Measurements from ENCODE around the gene TSPAN19.
A peak's percentile ranks its signal among the peaks of the same experiment; 100 is the strongest.

The TSPAN19 gene

GRCh38 chr12:85072826-85073225 is 36.7 kb upstream of the TSPAN19 start:
- H4K20me1 ChIP-seq (ENCODE audit: control insufficient read depth, insufficient read depth, low read depth, low read length): no peaks in the 10 kb centered on the region
- no peaks in the 10 kb centered on the region for H3K79me2 ChIP-seq (ENCODE audit: control insufficient read depth, low read length)
- H3F3A ChIP-seq (ENCODE audit: control insufficient read depth, insufficient read depth): no peaks in the 10 kb centered on the region
- H3K27ac ChIP-seq (ENCODE audit: low read depth, low read length): no peak overlapping the region
- H3K4me1 ChIP-seq (ENCODE audit: control insufficient read depth, low read length): no peaks in the 10 kb centered on the region
- H3K9me3 ChIP-seq (ENCODE audit: control insufficient read depth, insufficient read depth, low read length): no peaks in the 10 kb centered on the region
- H3K27me3 ChIP-seq (ENCODE audit: control insufficient read depth, low read length): no peaks in the 10 kb centered on the region
- H3K36me3 ChIP-seq (ENCODE audit: control insufficient read depth, low read length): no peaks in the 10 kb centered on the region
- TF ChIP-seq EZH2phosphoT487 (IDR thresholded peaks at IDR 0.05; ENCODE audit: borderline replicate concordance, low read length) (no peak), CTCF (IDR thresholded peaks at IDR 0.05; ENCODE audit: low read depth, low read length, poor library complexity, severe bottlenecking) (no peak)
- H3K4me3 ChIP-seq (ENCODE audit: low read length): no peak overlapping the region
- no peak overlapping the region for H3K4me2 ChIP-seq (ENCODE audit: low read length)
- H3K9me2 ChIP-seq (replicated peaks; ENCODE audit: control insufficient read depth, low read length): no peaks in the 10 kb centered on the region

GRCh38 chr12:85065837-85066482 is 29.9 kb upstream of the TSPAN19 start:
- H3K79me2 ChIP-seq (ENCODE audit: control insufficient read depth, low read length): no peaks in the 10 kb centered on the region
- H3K27ac ChIP-seq (ENCODE audit: low read depth, low read length): no peak overlapping the region
- H3K4me1 ChIP-seq (ENCODE audit: control insufficient read depth, low read length): peaks cover 6% of the 10 kb centered on the region
- no peaks in the 10 kb centered on the region for H4K20me1 ChIP-seq (ENCODE audit: control insufficient read depth, insufficient read depth, low read depth, low read length)
- no peaks in the 10 kb centered on the region; the same call in 1 of the 2 replicates for H3K36me3 ChIP-seq (ENCODE audit: control insufficient read depth, low read length)
- H3K9me2 ChIP-seq (replicated peaks; ENCODE audit: control insufficient read depth, low read length): no peaks in the 10 kb centered on the region
- peaks cover 5% of the 10 kb centered on the region; the same call in 1 of the 2 replicates for H3K9me3 ChIP-seq (ENCODE audit: control insufficient read depth, insufficient read depth, low read length)
- no peaks in the 10 kb centered on the region; the same call in 1 of the 2 replicates for H3F3A ChIP-seq (ENCODE audit: control insufficient read depth, insufficient read depth)
- no peak for TF ChIP-seq EZH2phosphoT487 (IDR thresholded peaks at IDR 0.05; ENCODE audit: borderline replicate concordance, low read length)
- H3K4me3 ChIP-seq (ENCODE audit: low read length): no peak overlapping the region
- H3K27me3 ChIP-seq (ENCODE audit: control insufficient read depth, low read length): no peaks in the 10 kb centered on the region
- H3K4me2 ChIP-seq (ENCODE audit: low read length): no peak overlapping the region

- H3K9me3 ChIP-seq (ENCODE audit: control insufficient read depth, insufficient read depth, low read length): peaks cover 11% of the 10 kb centered on the region
- TF ChIP-seq CTCF (IDR thresholded peaks at IDR 0.05; ENCODE audit: low read depth, low read length, poor library complexity, severe bottlenecking) (no peak), EZH2phosphoT487 (IDR thresholded peaks at IDR 0.05; ENCODE audit: borderline replicate concordance, low read length) (no peak)
- H3K36me3 ChIP-seq (ENCODE audit: control insufficient read depth, low read length): peaks cover 12% of the 10 kb centered on the region
- peak overlapping the region; percentile 10 for H3K4me2 ChIP-seq (ENCODE audit: low read length)
- H3K79me2 ChIP-seq (ENCODE audit: control insufficient read depth, low read length): no peaks in the 10 kb centered on the region
- no peaks in the 10 kb centered on the region for H3K9me2 ChIP-seq (replicated peaks; ENCODE audit: control insufficient read depth, low read length)
- H3K4me1 ChIP-seq (ENCODE audit: control insufficient read depth, low read length): peaks cover 37% of the 10 kb centered on the region
- H3K27ac ChIP-seq (ENCODE audit: low read depth, low read length): peak overlapping the region; percentile 45; the same call in 1 of the 2 replicates
- no peaks in the 10 kb centered on the region for H4K20me1 ChIP-seq (ENCODE audit: control insufficient read depth, insufficient read depth, low read depth, low read length)
- H3K4me3 ChIP-seq (ENCODE audit: low read length): peak overlapping the region; percentile 14
- peaks cover 8% of the 10 kb centered on the region for H3F3A ChIP-seq (ENCODE audit: control insufficient read depth, insufficient read depth)
- H3K27me3 ChIP-seq (ENCODE audit: control insufficient read depth, low read length): no peaks in the 10 kb centered on the region
Observed at GRCh38 chr12:85060916-85061315, 24.8 kb upstream of the TSPAN19 start.

GRCh38 chr12:85059594-85059993 is 23.5 kb upstream of the TSPAN19 start:
- peaks cover 40% of the 10 kb centered on the region for H3K4me1 ChIP-seq (ENCODE audit: control insufficient read depth, low read length)
- peak overlapping the region; percentile 56 for H3K4me2 ChIP-seq (ENCODE audit: low read length)
- H3K9me3 ChIP-seq (ENCODE audit: control insufficient read depth, insufficient read depth, low read length): peaks cover 11% of the 10 kb centered on the region
- H3K9me2 ChIP-seq (replicated peaks; ENCODE audit: control insufficient read depth, low read length): no peaks in the 10 kb centered on the region
- peak overlapping the region; percentile 51 for H3K4me3 ChIP-seq (ENCODE audit: low read length)
- no peak for TF ChIP-seq EZH2phosphoT487 (IDR thresholded peaks at IDR 0.05; ENCODE audit: borderline replicate concordance, low read length)
- no peak for TF ChIP-seq CTCF (IDR thresholded peaks at IDR 0.05; ENCODE audit: low read depth, low read length, poor library complexity, severe bottlenecking)
- peaks cover 8% of the 10 kb centered on the region; the same call in 1 of the 2 replicates for H3F3A ChIP-seq (ENCODE audit: control insufficient read depth, insufficient read depth)
- peak overlapping the region; percentile 45 for H3K27ac ChIP-seq (ENCODE audit: low read depth, low read length)
- no peaks in the 10 kb centered on the region for H4K20me1 ChIP-seq (ENCODE audit: control insufficient read depth, insufficient read depth, low read depth, low read length)
- no peaks in the 10 kb centered on the region for H3K27me3 ChIP-seq (ENCODE audit: control insufficient read depth, low read length)
- H3K36me3 ChIP-seq (ENCODE audit: control insufficient read depth, low read length): peaks cover 12% of the 10 kb centered on the region
- no peaks in the 10 kb centered on the region for H3K79me2 ChIP-seq (ENCODE audit: control insufficient read depth, low read length)

Measured in DOHH2 (cell line).